ENCODE data around the gene DPF3.

DNA sequence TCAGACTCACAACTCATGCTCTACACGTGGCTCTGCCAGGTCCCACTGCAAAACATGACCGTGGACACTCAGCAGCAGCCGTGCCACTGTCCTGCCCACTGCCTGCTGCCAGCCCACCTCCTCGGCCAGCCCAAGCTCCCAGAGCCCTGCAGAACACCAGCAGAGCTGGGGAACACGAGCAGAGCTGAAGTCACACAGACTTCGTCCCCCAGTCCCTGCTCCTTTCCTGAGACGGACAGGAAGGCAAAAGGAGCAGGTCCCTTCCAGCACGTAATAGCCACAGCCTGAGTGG, 152.1 kb downstream of the DPF3 start:
- TF ChIP-seq YY1 (IDR thresholded peaks at IDR 0.05; ENCODE audit: insufficient read depth, insufficient read length), result no peak
- TF ChIP-seq SUZ12 (IDR thresholded peaks at IDR 0.05; ENCODE audit: extremely low read depth, insufficient read depth, insufficient read length), result no peak
